NB4 (cell line): Measurements from ENCODE around the gene PTPRD.

Experiments used
- CTCF ChIP-seq: IDR thresholded peaks from one replicate; pipeline ENCODE4 v1.5.1; 2012; ENCODE audit warnings: low read depth, low read length
- MAX ChIP-seq: IDR thresholded peaks from 2 replicates; pipeline ENCODE4 v1.6.1; 2011; ENCODE audit warnings: low read depth, low read length
- MYC ChIP-seq: IDR thresholded peaks from 2 replicates; pipeline ENCODE4 v1.6.1; 2011; ENCODE audit warnings: low read depth, low read length
- POLR2A ChIP-seq: IDR thresholded peaks from 2 replicates; pipeline ENCODE4 v1.6.1; 2011; ENCODE audit warnings: mild to moderate bottlenecking; ENCODE audit not compliant: insufficient read length; ENCODE audit errors: extremely low read depth

GRCh38 chr9:8680157-8680556 lies 1932.6 kb downstream of the PTPRD start:
- no peak for TF ChIP-seq POLR2A
- no peak for TF ChIP-seq CTCF
- TF ChIP-seq MAX, result no peak
- TF ChIP-seq MYC, result no peak
